HG02678 (cell line): ENCODE results near the gene PDCD2L.
A peak's percentile ranks its signal among the peaks of the same experiment; 100 is the strongest.
"Not testable (repeated sequence)": the region's sequence is repeated elsewhere in the genome, so short reads cannot be mapped to it uniquely, and the experiment has no call there.

ENCODE experiments used
- ATAC-seq: cut with Tn5 transposase; IDR thresholded peaks from one replicate; pipeline ENCODE4 v1.9.1; 2021; ENCODE audit warnings: mild to moderate bottlenecking, moderate library complexity; ENCODE audit not compliant: unreplicated experiment

Gene PDCD2L, protein sequence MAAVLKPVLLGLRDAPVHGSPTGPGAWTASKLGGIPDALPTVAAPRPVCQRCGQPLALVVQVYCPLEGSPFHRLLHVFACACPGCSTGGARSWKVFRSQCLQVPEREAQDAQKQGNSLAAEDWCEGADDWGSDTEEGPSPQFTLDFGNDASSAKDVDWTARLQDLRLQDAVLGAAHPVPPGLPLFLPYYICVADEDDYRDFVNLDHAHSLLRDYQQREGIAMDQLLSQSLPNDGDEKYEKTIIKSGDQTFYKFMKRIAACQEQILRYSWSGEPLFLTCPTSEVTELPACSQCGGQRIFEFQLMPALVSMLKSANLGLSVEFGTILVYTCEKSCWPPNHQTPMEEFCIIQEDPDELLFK

GRCh38 chr19:34404109-34404909 lies at the start of gene PDCD2L:
PDCD2L (plus strand) TSS chr19:34404399; CDS start chr19:34404431, 32 bp downstream.
- ATAC-seq, result peak; percentile 92

- no peak for ATAC-seq
These were observed 49.0 kb upstream of the PDCD2L start for GRCh38 chr19:34355201-34355600.

DNA sequence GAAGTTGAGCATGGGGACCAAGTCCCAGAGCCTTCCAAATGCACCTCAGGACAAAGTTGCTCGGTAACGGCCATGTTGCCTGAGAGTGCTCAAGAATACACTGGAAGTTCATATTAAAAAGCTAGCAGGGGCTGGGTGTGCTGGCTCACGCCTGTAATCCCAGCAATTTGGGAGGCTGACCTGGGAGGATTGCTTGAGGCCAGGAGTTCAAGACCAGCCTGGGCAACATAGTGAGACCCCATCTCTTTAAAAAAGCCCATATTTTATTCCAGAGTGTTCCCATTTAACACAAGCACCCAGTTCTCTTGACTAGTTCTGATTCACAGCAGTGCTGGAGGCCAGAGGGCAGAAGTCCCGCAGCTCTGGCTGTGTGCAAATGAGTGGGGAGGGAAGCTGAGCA lies 47.3 kb upstream of the PDCD2L start:
- ATAC-seq, result no peak

DNA sequence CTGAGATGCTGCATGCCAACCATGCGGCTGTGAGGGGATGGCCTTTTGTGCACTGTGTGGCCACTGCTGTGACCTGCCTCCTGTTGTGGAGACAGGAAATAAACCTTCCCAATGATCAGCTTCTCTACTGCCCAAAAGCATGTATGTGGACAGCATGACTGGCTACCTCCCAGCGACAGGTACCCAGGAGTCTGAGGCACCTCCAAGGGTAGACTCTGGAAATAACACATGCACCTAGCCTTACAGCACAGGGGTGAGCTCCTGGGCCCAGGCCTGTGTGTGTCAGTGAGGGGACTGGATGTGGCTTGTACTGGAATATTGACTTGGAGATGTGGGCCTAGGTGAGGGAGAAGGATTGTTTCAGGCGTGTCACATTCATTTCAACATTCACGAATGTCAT lies 46.8 kb upstream of the PDCD2L start:
- no peak for ATAC-seq

DNA sequence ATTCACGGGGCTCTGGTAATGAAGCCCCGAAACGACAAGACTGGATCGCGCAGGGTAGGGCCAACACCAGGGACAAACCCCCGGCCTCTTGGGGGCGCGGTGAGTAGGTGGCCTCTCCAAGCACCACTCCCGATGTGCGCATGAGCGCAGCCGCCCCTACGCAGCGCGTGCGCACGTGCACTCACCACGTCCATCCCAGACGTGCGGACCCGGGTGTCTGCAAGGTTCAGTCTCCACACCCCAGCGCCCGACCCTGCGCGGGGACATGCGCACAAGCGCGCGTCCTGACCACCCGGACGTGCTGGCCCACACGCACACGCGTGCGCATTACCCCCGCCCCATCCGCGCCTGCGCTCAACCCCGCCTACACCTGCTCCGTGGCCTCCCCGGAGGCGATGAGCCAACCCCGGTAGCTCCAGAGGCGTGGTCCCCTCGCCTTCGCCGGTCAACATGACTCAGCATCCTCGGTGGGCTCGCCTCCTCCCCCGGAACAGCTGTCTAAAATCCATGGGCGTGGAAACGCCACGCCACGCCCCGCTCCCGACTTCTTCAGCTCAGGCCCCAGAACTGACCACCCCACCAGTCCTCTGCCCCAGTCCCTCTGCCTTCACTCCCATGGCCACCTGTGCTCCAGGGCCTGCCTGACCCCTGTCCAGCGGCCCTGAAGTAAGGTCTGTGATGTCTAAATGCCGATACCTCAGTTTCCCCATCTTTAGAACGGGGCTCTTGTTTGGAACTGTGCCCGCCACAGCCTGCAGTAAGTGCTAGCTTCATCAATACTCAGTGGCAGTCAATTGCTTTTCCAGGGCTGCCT lies 44.9 kb upstream of the PDCD2L start:
- ATAC-seq, result peak; percentile 89

DNA sequence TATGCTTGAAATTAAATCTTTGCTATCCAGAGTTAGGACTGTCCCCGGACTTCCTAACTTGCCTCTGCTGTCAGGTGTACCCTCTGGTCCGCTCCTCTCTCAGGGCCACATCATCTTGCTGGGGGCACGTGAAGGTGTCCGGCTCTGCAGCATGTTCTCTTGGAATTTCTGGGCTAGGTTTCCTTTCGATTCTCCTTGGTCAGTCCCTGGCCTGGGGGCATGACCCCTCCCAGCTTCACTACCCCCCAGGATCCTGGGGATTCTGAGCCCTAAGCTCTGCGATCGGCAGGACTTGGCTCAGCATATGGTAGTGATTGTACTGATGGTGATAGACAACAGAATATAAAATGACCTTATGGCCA lies 44.3 kb upstream of the PDCD2L start:
- no peak for ATAC-seq

- no peak for ATAC-seq
These were observed 43.8 kb upstream of the PDCD2L start for GRCh38 chr19:34360354-34360909.

- ATAC-seq, result no peak
These were observed 41.5 kb upstream of the PDCD2L start for GRCh38 chr19:34362679-34363069.

GRCh38 chr19:34363094-34363493 lies 41.1 kb upstream of the PDCD2L start:
- no peak for ATAC-seq

DNA sequence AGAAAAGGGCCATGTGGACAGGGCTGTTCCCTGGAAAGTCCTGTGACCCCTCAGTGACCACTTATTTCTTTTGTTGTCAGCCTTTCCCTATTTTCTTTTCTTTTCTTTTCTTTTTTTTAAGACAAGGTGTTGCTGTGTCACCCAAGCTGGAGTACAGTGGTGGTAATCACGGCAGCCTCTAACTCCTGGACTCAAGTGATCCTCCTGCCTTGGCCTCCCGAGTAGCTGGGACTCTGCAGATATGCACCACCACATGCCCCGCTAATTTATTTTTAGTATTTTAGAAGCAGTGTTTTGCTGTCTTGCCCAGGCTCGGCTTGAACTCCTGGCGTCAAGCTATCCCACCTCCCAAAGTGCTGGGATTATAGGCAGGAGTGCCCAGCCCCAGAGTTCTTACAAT lies 40.3 kb upstream of the PDCD2L start:
- ATAC-seq, result no peak

GRCh38 chr19:34364462-34364829 lies 39.8 kb upstream of the PDCD2L start:
- ATAC-seq, result no peak

DNA sequence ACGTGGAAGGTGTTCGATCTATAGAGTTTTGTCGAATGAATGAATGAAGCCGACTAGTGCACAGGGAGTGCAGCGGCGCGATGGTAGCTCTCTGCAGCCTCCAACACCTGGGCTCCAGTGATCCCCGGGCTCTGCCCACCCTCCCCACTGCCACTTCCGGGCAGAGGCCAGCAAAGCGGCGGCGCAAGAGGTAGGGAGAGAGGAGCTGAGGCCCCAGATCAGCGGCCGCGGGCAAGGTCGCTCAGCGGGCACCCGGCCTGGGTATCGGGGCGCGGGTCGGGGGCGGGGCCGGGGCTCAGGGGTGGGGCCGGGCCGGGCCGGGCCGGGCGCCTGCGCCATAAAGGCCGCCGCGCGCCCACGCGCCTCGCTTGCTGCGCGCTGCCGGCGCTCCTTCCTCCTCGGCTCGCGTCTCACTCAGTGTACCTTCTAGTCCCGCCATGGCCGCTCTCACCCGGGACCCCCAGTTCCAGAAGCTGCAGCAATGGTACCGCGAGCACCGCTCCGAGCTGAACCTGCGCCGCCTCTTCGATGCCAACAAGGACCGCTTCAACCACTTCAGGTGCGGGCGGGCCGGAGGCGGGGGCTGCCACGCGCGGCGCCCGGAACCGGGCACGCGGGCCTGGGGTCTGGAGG lies 39.3 kb upstream of the PDCD2L start, which contains the start of gene GPI:
Gene GPI, plus strand, starts transcription at position 367 of the 633 bp plus-strand sequence. Its CDS starts 71 bp downstream, at position 438.
- ATAC-seq, result peak; percentile 73

DNA sequence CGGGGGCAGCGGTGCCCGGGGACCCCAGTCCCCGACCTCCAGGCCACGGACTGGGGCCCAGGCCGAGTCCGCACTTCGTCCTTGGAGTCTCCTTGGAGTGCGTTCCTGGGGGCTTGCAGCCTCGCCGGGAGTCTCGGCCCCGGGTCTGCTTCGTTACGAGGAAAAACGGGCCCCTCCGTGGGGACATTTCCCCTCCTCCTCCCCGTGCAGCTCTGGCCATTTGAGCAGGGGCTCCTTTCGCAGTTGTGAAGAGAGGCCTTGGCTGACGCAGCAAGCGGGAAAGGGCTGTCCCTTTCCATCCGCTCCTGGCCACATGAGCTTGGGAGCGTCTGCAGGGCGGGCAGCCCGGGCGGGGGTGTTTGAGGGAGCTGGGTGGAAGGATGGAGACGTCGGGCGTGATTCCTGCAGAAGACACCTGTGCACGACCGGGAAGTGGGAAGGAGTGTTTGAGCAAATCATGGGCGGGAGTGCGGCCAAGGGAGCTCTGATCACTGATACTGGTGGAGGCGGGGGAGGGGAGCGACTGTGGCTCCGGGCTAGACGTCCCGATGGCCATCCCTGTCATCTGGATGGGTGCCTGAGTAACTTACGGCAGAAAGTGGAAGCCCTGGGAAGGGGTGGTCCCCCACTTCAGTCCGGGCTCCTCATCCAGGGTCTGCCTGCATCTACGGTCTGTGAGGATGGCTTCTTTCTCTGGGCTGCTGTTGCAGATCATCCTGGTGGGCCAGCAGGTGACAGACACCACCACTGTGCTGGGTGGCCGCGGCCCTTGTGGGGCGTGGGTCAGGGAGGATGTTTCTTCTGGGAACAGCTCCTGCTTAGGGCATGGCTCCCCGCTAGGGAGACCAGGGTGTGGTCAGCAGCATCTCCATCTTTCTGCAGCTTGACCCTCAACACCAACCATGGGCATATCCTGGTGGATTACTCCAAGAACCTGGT lies 38.5 kb upstream of the PDCD2L start:
- ATAC-seq, result peak; percentile 5

- ATAC-seq, result no peak
These were observed 37.2 kb upstream of the PDCD2L start for GRCh38 chr19:34366738-34367623.

DNA sequence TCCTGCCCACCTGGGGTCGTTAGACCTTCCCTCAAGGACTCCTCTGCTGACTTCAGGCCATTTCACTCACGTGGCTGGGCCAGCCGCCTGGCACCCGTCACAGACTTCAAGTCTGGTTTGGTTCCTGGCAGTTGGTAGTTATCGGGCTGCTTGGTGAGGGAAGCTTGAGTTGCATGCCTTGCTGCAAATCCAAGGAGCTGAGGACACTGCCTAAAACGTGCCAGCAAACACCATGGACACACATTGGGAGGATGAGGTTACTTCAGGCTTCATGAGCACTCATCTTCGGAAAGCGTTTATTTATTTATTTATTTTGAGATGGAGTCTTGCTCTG lies 36.6 kb upstream of the PDCD2L start:
- ATAC-seq, result no peak

- no peak for ATAC-seq
These were observed 35.9 kb upstream of the PDCD2L start for GRCh38 chr19:34368338-34368737.

DNA sequence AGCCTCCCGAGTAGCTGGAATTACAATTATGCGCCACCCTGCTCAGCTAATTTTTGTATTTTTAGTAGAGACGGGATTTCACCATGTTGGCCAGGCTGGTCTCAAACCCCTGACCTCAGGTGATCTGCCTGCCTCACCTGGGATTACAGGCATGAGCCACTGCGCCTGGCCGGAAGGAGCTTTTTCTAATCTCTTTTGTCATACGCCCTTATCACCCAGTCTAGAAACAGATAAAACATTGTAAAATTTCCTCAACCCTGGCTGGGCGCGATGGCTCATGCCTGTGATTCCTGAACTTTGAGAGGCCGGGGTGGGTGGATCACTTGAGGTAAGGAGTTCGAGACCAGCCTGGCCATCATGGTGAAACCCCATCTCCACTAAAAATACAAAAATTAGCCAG lies 35.0 kb upstream of the PDCD2L start:
- not testable (repeated sequence) for ATAC-seq

DNA sequence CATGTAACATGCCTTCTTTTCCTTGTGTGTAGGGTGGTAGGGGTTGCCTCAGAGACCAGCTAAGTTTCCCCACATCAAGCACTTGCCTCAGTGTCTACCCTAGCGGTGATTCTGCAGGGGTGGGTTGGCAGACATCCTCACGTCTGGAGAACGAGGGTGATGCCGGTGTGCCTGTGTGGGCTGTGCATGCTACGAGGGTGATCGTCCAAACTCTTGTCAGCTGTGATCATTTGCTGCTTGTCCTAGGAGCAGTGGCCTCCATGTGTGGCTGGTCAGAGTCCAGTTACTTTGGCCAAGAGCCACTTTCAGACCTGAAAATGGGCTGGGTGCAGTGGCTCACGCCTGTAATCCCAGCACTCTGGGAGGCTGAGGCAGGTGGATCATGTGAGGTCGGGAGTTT lies 34.1 kb upstream of the PDCD2L start:
- no peak for ATAC-seq

- no peak for ATAC-seq
These were observed 33.2 kb upstream of the PDCD2L start for GRCh38 chr19:34370983-34371382.
